Measurements from ENCODE around the gene CHAF1A. TPM values are rescaled to one million over a fixed set of nuclear protein-coding genes. Genes with fewer than 3 reads are reported as not detected.

CHAF1A gene
- 20.7 to 25.0 TPM (median 24.0 TPM) in 5 replicates for total RNA-seq (2022; extraction: Qiagen RNA extraction)

GRCh38 chr19:4402171-4403004 lies at the start of gene CHAF1A:
Gene CHAF1A (plus strand): TSS chr19:4402640. CDS start chr19:4402763, 123 bp downstream.

GRCh38 chr19:4400135-4400936 lies 2.1 kb upstream of the CHAF1A start, which contains the start of gene SH3GL1:
Gene SH3GL1 (minus strand): TSS chr19:4400547. CDS start chr19:4400368, 179 bp downstream.

GRCh38 chr19:4457654-4458395 lies 55.4 kb downstream of the CHAF1A start, which contains the start of gene UBXN6:
Gene UBXN6 (minus strand): TSS chr19:4457794. CDS start chr19:4457697, 97 bp downstream.

GRCh38 chr19:4472174-4472974 lies 69.9 kb downstream of the CHAF1A start, which contains the start of gene HDGFL2:
Gene HDGFL2 (plus strand): TSS chr19:4472297. CDS start chr19:4472351, 54 bp downstream.

Other genes starting within 250 kb of the CHAF1A start
- 0.05 to 0.20 TPM (median 0.11 TPM) in 5 replicates for gene CREB3L3, start 249.0 kb upstream of the CHAF1A start, total RNA-seq (2022; extraction: Qiagen RNA extraction)
- gene SIRT6, start 220.1 kb upstream of the CHAF1A start, total RNA-seq (2022; extraction: Qiagen RNA extraction): 26.9 to 36.6 TPM (median 32.7 TPM) in 5 replicates
- gene ANKRD24, start 220.0 kb upstream of the CHAF1A start, total RNA-seq (2022; extraction: Qiagen RNA extraction): 0.17 to 0.26 TPM (median 0.21 TPM) in 5 replicates
- 2.8 to 5.2 TPM (median 3.2 TPM) in 5 replicates for gene EBI3, start 173.1 kb upstream of the CHAF1A start, total RNA-seq (2022; extraction: Qiagen RNA extraction)
- 19.9 to 21.8 TPM (median 20.5 TPM) in 5 replicates for gene YJU2, start 155.6 kb upstream of the CHAF1A start, total RNA-seq (2022; extraction: Qiagen RNA extraction)
- gene SHD, start 123.4 kb upstream of the CHAF1A start, total RNA-seq (2022; extraction: Qiagen RNA extraction): 0.13 to 0.19 TPM in 2 of 5 replicates, not detected in the others
- gene TMIGD2, start 100.3 kb upstream of the CHAF1A start, total RNA-seq (2022; extraction: Qiagen RNA extraction): not detected in 5 replicates
- 7.2 to 9.2 TPM (median 8.3 TPM) in 5 replicates for gene FSD1, start 98.0 kb upstream of the CHAF1A start, total RNA-seq (2022; extraction: Qiagen RNA extraction)
- gene STAP2, start 63.8 kb upstream of the CHAF1A start, total RNA-seq (2022; extraction: Qiagen RNA extraction): 0.17 TPM in 1 of 5 replicates, not detected in the others
- gene MPND, start 59.1 kb upstream of the CHAF1A start, total RNA-seq (2022; extraction: Qiagen RNA extraction): 5.6 to 12.3 TPM (median 11.6 TPM) in 5 replicates
- gene SH3GL1, start 2.1 kb upstream of the CHAF1A start, total RNA-seq (2022; extraction: Qiagen RNA extraction): 44.8 to 63.5 TPM (median 59.7 TPM) in 5 replicates
- 34.8 to 65.2 TPM (median 58.0 TPM) in 5 replicates for gene UBXN6, start 55.2 kb downstream of the CHAF1A start, total RNA-seq (2022; extraction: Qiagen RNA extraction)
- gene HDGFL2, start 69.7 kb downstream of the CHAF1A start, total RNA-seq (2022; extraction: Qiagen RNA extraction): 22.8 to 30.9 TPM (median 28.5 TPM) in 5 replicates
- gene PLIN4, start 115.8 kb downstream of the CHAF1A start, total RNA-seq (2022; extraction: Qiagen RNA extraction): 0.12 to 0.32 TPM (median 0.25 TPM) in 5 replicates
- gene PLIN5, start 132.6 kb downstream of the CHAF1A start, total RNA-seq (2022; extraction: Qiagen RNA extraction): 0.10 to 0.34 TPM (median 0.26 TPM) in 3 of 5 replicates, not detected in the others
- gene LRG1, start 137.4 kb downstream of the CHAF1A start, total RNA-seq (2022; extraction: Qiagen RNA extraction): 0.07 to 0.25 TPM (median 0.09 TPM) in 4 of 5 replicates, not detected in the other
- 4.4 to 6.5 TPM (median 6.1 TPM) in 5 replicates for gene SEMA6B, start 157.0 kb downstream of the CHAF1A start, total RNA-seq (2022; extraction: Qiagen RNA extraction)
- 3.5 to 4.9 TPM (median 4.5 TPM) in 5 replicates for gene TNFAIP8L1, start 236.9 kb downstream of the CHAF1A start, total RNA-seq (2022; extraction: Qiagen RNA extraction)

All from A549 treated with CORT108297 at 1 μM for 4 hours (cell line).